Liver (tissue), 9 donors: ENCODE data around the gene SURF1. TPM values are rescaled to one million over a fixed set of nuclear protein-coding genes. Genes with fewer than 3 reads are reported as not detected.

Experiments used
- DNase-seq: peaks from one replicate; pipeline ENCODE4 v3.0.0-alpha.2; 2017; ENCODE audit warnings: low spot score
- H3K27ac ChIP-seq, 2 donors: one replicate each; pipeline ENCODE4 v1.7.0; 2013; ENCODE audit warnings: inconsistent platforms in 2 of 2, low read length in 2 of 2, control low read depth in 1 of 2, low read depth in 1 of 2, mild to moderate bottlenecking in 1 of 2
- H3K27me3 ChIP-seq, 4 donors: one replicate each; pipeline versions ENCODE4 v1.6.1 to v1.7.0; 2013; ENCODE audit warnings: low read length in 3 of 4, inconsistent platforms in 1 of 4, mild to moderate bottlenecking in 1 of 4, moderate library complexity in 1 of 4; ENCODE audit not compliant: control insufficient read depth in 4 of 4, insufficient read depth in 4 of 4
- H3K36me3 ChIP-seq, 4 donors: one replicate each; pipeline versions ENCODE4 v1.6.1 to v1.7.0; 2013; ENCODE audit warnings: low read length in 3 of 4, mild to moderate bottlenecking in 3 of 4, low read depth in 1 of 4, moderate library complexity in 1 of 4; ENCODE audit not compliant: control insufficient read depth in 4 of 4, insufficient read depth in 3 of 4
- H3K4me1 ChIP-seq, 4 donors: one replicate each; pipeline versions ENCODE4 v1.6.1 to v1.7.0; 2013; ENCODE audit warnings: low read length in 3 of 4, mild to moderate bottlenecking in 3 of 4, moderate library complexity in 1 of 4; ENCODE audit not compliant: control insufficient read depth in 4 of 4, insufficient read depth in 4 of 4
- H3K4me3 ChIP-seq, 3 donors: one replicate each; pipeline versions ENCODE4 v1.6.1 to v1.7.0; 2013; ENCODE audit warnings: low read length in 3 of 3, control low read depth in 1 of 3, low read depth in 1 of 3, mild to moderate bottlenecking in 1 of 3
- H3K9ac ChIP-seq, 2 donors: one replicate each; pipeline ENCODE4 v1.7.0; 2013; ENCODE audit warnings: low read length in 2 of 2, mild to moderate bottlenecking in 2 of 2, moderate library complexity in 2 of 2, control low read depth in 1 of 2, low read depth in 1 of 2
- H3K9me3 ChIP-seq, 4 donors: one replicate each; pipeline versions ENCODE4 v1.6.1 to v1.7.0; 2013; ENCODE audit warnings: low read length in 3 of 4; ENCODE audit not compliant: control insufficient read depth in 4 of 4
- CTCF ChIP-seq: fragments of 150-350 bp; IDR thresholded peaks from 2 replicates; pipeline ENCODE4 v1.5.1; 2017; ENCODE audit warnings: improper control_type of control experiment, low read depth, low read length; ENCODE audit not compliant: missing input control
- FOXA1 ChIP-seq: IDR thresholded peaks from 2 replicates; pipeline ENCODE4 v1.6.1; 2016; ENCODE audit warnings: antibody characterized with exemption
- FOXA2 ChIP-seq: IDR thresholded peaks from 2 replicates; pipeline ENCODE4 v1.6.1; 2016; ENCODE audit warnings: antibody characterized with exemption
- GABPA ChIP-seq, 2 donors: IDR thresholded peaks in 1 of 2; conservative IDR thresholded peaks in 1 of 2; 2 replicates each; pipeline ENCODE4 v1.6.1; 2016; ENCODE audit warnings: antibody characterized with exemption in 2 of 2, mild to moderate bottlenecking in 1 of 2, moderate library complexity in 1 of 2
- HNF4A ChIP-seq, 2 donors: conservative IDR thresholded peaks; 2 replicates each; pipeline ENCODE4 v1.6.1; 2016; ENCODE audit warnings: antibody characterized with exemption in 2 of 2, mild to moderate bottlenecking in 2 of 2
- HNF4G ChIP-seq: IDR thresholded peaks from 2 replicates; pipeline ENCODE4 v1.6.1; 2016; ENCODE audit warnings: antibody characterized with exemption
- JUND ChIP-seq, 2 donors: IDR thresholded peaks; 2 replicates each; pipeline ENCODE4 v1.6.1; 2016; ENCODE audit warnings: antibody characterized with exemption in 2 of 2
- MAX ChIP-seq: IDR thresholded peaks from 2 replicates; pipeline ENCODE4 v1.6.1; 2016; ENCODE audit warnings: antibody characterized with exemption
- NR2F2 ChIP-seq: IDR thresholded peaks from 2 replicates; pipeline ENCODE4 v1.6.1; 2016; ENCODE audit warnings: antibody characterized with exemption
- RAD21 ChIP-seq, 2 donors: IDR thresholded peaks; 2 replicates each; pipeline ENCODE4 v1.6.1; 2016; ENCODE audit warnings: antibody characterized with exemption in 2 of 2, mild to moderate bottlenecking in 2 of 2
- REST ChIP-seq: IDR thresholded peaks from 2 replicates; pipeline ENCODE4 v1.6.1; 2016; ENCODE audit warnings: antibody characterized with exemption, mild to moderate bottlenecking
- RXRA ChIP-seq, 2 donors: IDR thresholded peaks; 2 replicates each; pipeline ENCODE4 v1.6.1; 2017 to 2018; ENCODE audit warnings: antibody characterized with exemption in 2 of 2, mild to moderate bottlenecking in 1 of 2
- SP1 ChIP-seq: IDR thresholded peaks from 2 replicates; pipeline ENCODE4 v1.6.1; 2018; ENCODE audit warnings: antibody characterized with exemption, mild to moderate bottlenecking
- TAF1 ChIP-seq: conservative IDR thresholded peaks from 2 replicates; pipeline ENCODE4 v1.6.1; 2016; ENCODE audit warnings: antibody characterized with exemption, mild to moderate bottlenecking
- YY1 ChIP-seq: IDR thresholded peaks from 2 replicates; pipeline ENCODE4 v1.6.1; 2016; ENCODE audit warnings: antibody characterized with exemption, mild to moderate bottlenecking
- WGBS: extraction: QIAGEN DNeasy Blood & Tissue Kit; methylation state at CpG from one replicate; pipeline ENCODE4 v1.1.7; 2013; 5-methylcytosine and 5-hydroxymethylcytosine counted together
- polyA plus RNA-seq, 2 donors: library from polyadenylated mRNA; stranded (reverse) in 1 of 2; unstranded in 1 of 2; fragments of 200-250 nt in 1 of 2; fragments of >200 nt in 1 of 2; fragmentation: Nextera tagmentation in 1 of 2; extraction: Ambion mirVana in 1 of 2; gene quantifications; one replicate each; pipeline versions ENCODE4 v1.2.1 to v1.2.3, GENCODE V29; 2013 to 2015
- total RNA-seq, 2 donors: library from RNA; depleted of rRNA; stranded (reverse); fragments of >200 nt; gene quantifications; one replicate each; pipeline ENCODE4 v1.2.3, GENCODE V29; 2014
- TF ChIP-seq, protein P1 (sequence below): IDR thresholded peaks from 2 replicates; pipeline ENCODE4 v1.6.1; 2016; ENCODE audit warnings: antibody characterized with exemption
- TF ChIP-seq, protein P2 (sequence below): IDR thresholded peaks from 2 replicates; pipeline ENCODE4 v1.6.1; 2016; ENCODE audit warnings: antibody characterized with exemption
- donor health status: healthy.
- donor health status: healthy.
- donor health status: healthy.
- donor health status: healthy.
- donor health status: healthy.

SURF1 gene
- total and polyA plus RNA-seq, 4 donors = 20.7 to 106 (median 50.5) TPM

DNA sequence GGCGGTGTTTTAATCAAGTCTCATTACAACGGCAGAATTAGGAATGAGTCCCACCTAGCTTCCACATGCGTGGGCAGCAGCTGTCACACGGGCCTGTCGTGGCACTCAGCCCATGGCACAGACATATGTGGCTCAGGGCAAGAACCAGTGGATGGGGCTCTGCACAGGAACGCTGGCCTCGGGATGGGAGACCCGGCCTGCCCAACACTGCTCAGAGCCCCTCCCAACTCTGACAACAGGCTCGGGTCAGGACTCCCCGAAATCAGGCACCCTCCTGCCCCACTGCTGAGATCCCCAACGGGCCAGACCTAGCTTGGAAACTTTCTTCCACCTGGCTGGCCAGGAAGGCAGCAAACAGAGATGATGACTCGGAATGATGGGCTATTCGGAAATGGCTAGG is 15.4 kb downstream of the SURF1 start:
- Histone ChIP-seq H3K4me3 (no peak overlapping the region), H3K9ac (no peak overlapping the region), H3K36me3 (peaks cover 0 to 46% (median 13%) of the 10 kb centered on the region in 4 donors), H3K4me1 (peaks cover 0 to 12% (median 5%) of the 10 kb centered on the region in 4 donors), H3K27ac (no peak overlapping the region), H3K9me3 (no peaks in the 10 kb centered on the region), H3K27me3 (no peaks in the 10 kb centered on the region)
- WGBS = 93% methylated on average over 13 of the region's 13 CpGs
- TF ChIP-seq GABPA (IDR thresholded peaks at IDR 0.05 in 1 of 2, conservative IDR thresholded peaks at IDR 0.05 in 1 of 2) = no peak
- no peak for TF ChIP-seq JUND (IDR thresholded peaks at IDR 0.05)
- no peak for TF ChIP-seq HNF4A (conservative IDR thresholded peaks at IDR 0.05)
- TF ChIP-seq NR2F2 = no peak
- TF ChIP-seq HNF4G = no peak
- TF ChIP-seq, protein P1, sequence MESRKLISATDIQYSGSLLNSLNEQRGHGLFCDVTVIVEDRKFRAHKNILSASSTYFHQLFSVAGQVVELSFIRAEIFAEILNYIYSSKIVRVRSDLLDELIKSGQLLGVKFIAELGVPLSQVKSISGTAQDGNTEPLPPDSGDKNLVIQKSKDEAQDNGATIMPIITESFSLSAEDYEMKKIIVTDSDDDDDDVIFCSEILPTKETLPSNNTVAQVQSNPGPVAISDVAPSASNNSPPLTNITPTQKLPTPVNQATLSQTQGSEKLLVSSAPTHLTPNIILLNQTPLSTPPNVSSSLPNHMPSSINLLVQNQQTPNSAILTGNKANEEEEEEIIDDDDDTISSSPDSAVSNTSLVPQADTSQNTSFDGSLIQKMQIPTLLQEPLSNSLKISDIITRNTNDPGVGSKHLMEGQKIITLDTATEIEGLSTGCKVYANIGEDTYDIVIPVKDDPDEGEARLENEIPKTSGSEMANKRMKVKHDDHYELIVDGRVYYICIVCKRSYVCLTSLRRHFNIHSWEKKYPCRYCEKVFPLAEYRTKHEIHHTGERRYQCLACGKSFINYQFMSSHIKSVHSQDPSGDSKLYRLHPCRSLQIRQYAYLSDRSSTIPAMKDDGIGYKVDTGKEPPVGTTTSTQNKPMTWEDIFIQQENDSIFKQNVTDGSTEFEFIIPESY = no peak
- TF ChIP-seq RAD21 (IDR thresholded peaks at IDR 0.05) = no peak
- TF ChIP-seq TAF1 = no peak
- TF ChIP-seq FOXA1 = no peak
- TF ChIP-seq RXRA (IDR thresholded peaks at IDR 0.05) = no peak
- TF ChIP-seq FOXA2 = no peak
- TF ChIP-seq SP1 = no peak
- TF ChIP-seq MAX = no peak
- TF ChIP-seq, protein P2, sequence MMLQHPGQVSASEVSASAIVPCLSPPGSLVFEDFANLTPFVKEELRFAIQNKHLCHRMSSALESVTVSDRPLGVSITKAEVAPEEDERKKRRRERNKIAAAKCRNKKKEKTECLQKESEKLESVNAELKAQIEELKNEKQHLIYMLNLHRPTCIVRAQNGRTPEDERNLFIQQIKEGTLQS = no peak
- no peak for TF ChIP-seq YY1
- no peak for TF ChIP-seq CTCF
- no peak for TF ChIP-seq REST
- DNase-seq = no peak

DNA sequence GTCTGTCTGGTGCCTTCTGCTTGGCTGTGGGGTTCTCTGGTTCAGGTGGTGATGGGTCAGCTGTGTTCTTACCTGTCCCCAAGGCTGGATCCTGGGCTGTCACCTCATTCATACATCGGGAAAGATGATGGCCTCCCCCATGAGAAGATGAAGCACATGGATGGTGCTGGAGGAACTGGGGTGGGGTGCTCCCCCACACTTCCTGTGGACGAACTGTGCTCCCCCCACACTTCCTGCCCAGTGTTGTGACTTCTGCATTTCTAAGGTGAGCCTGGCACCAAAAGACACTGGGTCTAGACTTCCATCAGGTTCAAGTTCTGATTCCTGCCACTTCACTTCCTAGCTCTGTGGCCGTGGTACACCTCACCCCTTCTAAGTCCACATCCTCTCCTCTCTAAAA is 16.0 kb downstream of the SURF1 start:
- peaks cover 0 to 44% (median 13%) of the 10 kb centered on the region in 4 donors for H3K36me3 ChIP-seq
- H3K9ac ChIP-seq = no peak overlapping the region
- H3K4me1 ChIP-seq = peaks cover 0 to 12% (median 6%) of the 10 kb centered on the region in 4 donors
- no peaks in the 10 kb centered on the region for H3K27me3 ChIP-seq
- no peaks in the 10 kb centered on the region for H3K9me3 ChIP-seq
- 81% methylated on average over 3 of the region's 3 CpGs for WGBS
- TF ChIP-seq REST (no peak), TAF1 (no peak), GABPA (IDR thresholded peaks at IDR 0.05 in 1 of 2, conservative IDR thresholded peaks at IDR 0.05 in 1 of 2) (no peak), HNF4G (no peak)
- TF ChIP-seq, protein P2 = no peak
- peak overlapping the region in 1 of 2 donors; percentile 9 for H3K27ac ChIP-seq
- no peak for DNase-seq
- no peak overlapping the region for H3K4me3 ChIP-seq
